HEK293 (cell line): Measurements from ENCODE around the gene CDON.

Experiments used
- CTCF ChIA-PET: fragments of 350-600 bp; formaldehyde crosslinking; extraction: SDS; loops from one replicate; lab custom pipeline; 2021; ENCODE audit warnings: antibody characterized with exemption; lab: Yijun Ruan, JAX
- POLR2A ChIA-PET: fragments of 300-600 bp; formaldehyde crosslinking; extraction: SDS; loops from one replicate; lab custom pipeline; 2020; ENCODE audit warnings: antibody characterized with exemption, inconsistent platforms; lab: Yijun Ruan, JAX
- H3K27ac ChIP-seq: fragments of 200-500 bp; sonication (Bioruptor generic); 2 replicates; pipeline ENCODE4 v1.5.1; 2014; ENCODE audit warnings: low read depth, low read length, control low read depth, inconsistent platforms; ENCODE audit errors: extremely low read depth
- H3K36me3 ChIP-seq, 2 experiments: fragments of 200-500 bp in 1 of 2; sonication (Bioruptor generic) in 1 of 2; 1 replicate in 1 of 2; 2 replicates in 1 of 2; pipeline ENCODE4 v1.5.1; 2014 to 2017; ENCODE audit warnings: inconsistent platforms in 2 of 2, low read length in 2 of 2; ENCODE audit not compliant: control insufficient read depth in 2 of 2, insufficient read depth in 1 of 2
- H3K4me1 ChIP-seq: fragments of 200-500 bp; sonication (Bioruptor generic); 2 replicates; pipeline ENCODE4 v1.5.1; 2014; ENCODE audit warnings: mild to moderate bottlenecking, low read length, inconsistent platforms; ENCODE audit not compliant: control insufficient read depth, insufficient read depth
- H3K4me3 ChIP-seq: 2 replicates; pipeline ENCODE4 v1.5.1; 2011; ENCODE audit warnings: low read depth, mild to moderate bottlenecking, control low read depth, low read length, moderate library complexity
- H3K9me3 ChIP-seq: fragments of 200-500 bp; sonication (Bioruptor generic); 2 replicates; pipeline ENCODE4 v1.5.1; 2014; ENCODE audit warnings: low read depth, low read length, inconsistent platforms; ENCODE audit not compliant: control insufficient read depth, insufficient read depth
- BCL11A ChIP-seq: fragments of 450-650 bp; formaldehyde crosslinking; IDR thresholded peaks from 2 replicates; pipeline ENCODE4 v1.5.1; 2016; ENCODE audit warnings: low read depth, missing biosample characterization, missing genetic modification characterization
- KLF1 ChIP-seq: fragments of 450-650 bp; formaldehyde crosslinking; IDR thresholded peaks from 2 replicates; pipeline ENCODE4 v1.5.1; 2016; ENCODE audit warnings: missing biosample characterization, missing genetic modification characterization
- OVOL3 ChIP-seq: fragments of 450-650 bp; formaldehyde crosslinking; IDR thresholded peaks from 2 replicates; pipeline ENCODE4 v1.5.1; 2016; ENCODE audit warnings: missing biosample characterization, missing genetic modification characterization
- ZBTB7A ChIP-seq: fragments of 450-650 bp; formaldehyde crosslinking; IDR thresholded peaks from 2 replicates; pipeline ENCODE4 v1.5.1; 2016; ENCODE audit warnings: low read depth, missing biosample characterization, missing genetic modification characterization
- ZIC2 ChIP-seq: fragments of 450-650 bp; formaldehyde crosslinking; IDR thresholded peaks from 2 replicates; pipeline ENCODE4 v1.5.1; 2016; ENCODE audit warnings: missing biosample characterization, missing genetic modification characterization
- ZNF133 ChIP-seq: fragments of 450-650 bp; formaldehyde crosslinking; IDR thresholded peaks from 2 replicates; pipeline ENCODE4 v1.5.1; 2016; ENCODE audit warnings: missing biosample characterization, missing genetic modification characterization
- ZNF174 ChIP-seq: fragments of 450-650 bp; formaldehyde crosslinking; IDR thresholded peaks from 2 replicates; pipeline ENCODE4 v1.5.0; 2017; ENCODE audit warnings: missing biosample characterization, mild to moderate bottlenecking, missing genetic modification characterization
- ZNF18 ChIP-seq: fragments of 450-650 bp; formaldehyde crosslinking; IDR thresholded peaks from 2 replicates; pipeline ENCODE4 v1.5.1; 2016; ENCODE audit warnings: missing biosample characterization, missing genetic modification characterization
- ZNF239 ChIP-seq: fragments of 450-650 bp; formaldehyde crosslinking; IDR thresholded peaks from 2 replicates; pipeline ENCODE4 v1.5.1; 2016; ENCODE audit warnings: missing biosample characterization, missing genetic modification characterization
- ZNF26 ChIP-seq: fragments of 450-650 bp; formaldehyde crosslinking; IDR thresholded peaks from 2 replicates; pipeline ENCODE4 v1.5.1; 2016; ENCODE audit warnings: missing biosample characterization, missing genetic modification characterization
- ZNF311 ChIP-seq: fragments of 450-650 bp; formaldehyde crosslinking; IDR thresholded peaks from 2 replicates; pipeline ENCODE4 v1.5.1; 2017; ENCODE audit warnings: missing biosample characterization, missing genetic modification characterization, borderline replicate concordance
- ZNF658 ChIP-seq: fragments of 450-650 bp; formaldehyde crosslinking; IDR thresholded peaks from 2 replicates; pipeline ENCODE4; 2016; ENCODE audit warnings: missing biosample characterization, missing genetic modification characterization
- ZNF701 ChIP-seq: fragments of 450-650 bp; formaldehyde crosslinking; IDR thresholded peaks from 2 replicates; pipeline ENCODE4 v1.5.1; 2016; ENCODE audit warnings: missing biosample characterization, missing genetic modification characterization
- ZNF777 ChIP-seq: fragments of 450-650 bp; formaldehyde crosslinking; IDR thresholded peaks from 2 replicates; pipeline ENCODE4 v1.5.1; 2017; ENCODE audit warnings: missing biosample characterization, missing genetic modification characterization, borderline replicate concordance
- ZNF792 ChIP-seq: fragments of 450-650 bp; formaldehyde crosslinking; IDR thresholded peaks from 2 replicates; pipeline ENCODE4 v1.5.1; 2016; ENCODE audit warnings: missing biosample characterization, missing genetic modification characterization
- TF ChIP-seq, protein P1 (sequence below): fragments of 450-650 bp; formaldehyde crosslinking; IDR thresholded peaks from 2 replicates; pipeline ENCODE4 v1.5.1; 2017; ENCODE audit warnings: missing biosample characterization, mild to moderate bottlenecking, missing genetic modification characterization, moderate library complexity
- TF ChIP-seq, protein P2 (sequence below): fragments of 450-650 bp; formaldehyde crosslinking; IDR thresholded peaks from 2 replicates; pipeline ENCODE4 v1.5.1; 2016; ENCODE audit warnings: missing biosample characterization, missing genetic modification characterization

CDON gene

GRCh38 chr11:125953401-125953935 is 109.2 kb downstream of the CDON start:
- Histone ChIP-seq H3K36me3 (peaks cover 0 to 15% of the 10 kb centered on the region in 2 experiments; a peak in 1 of 3 replicates), H3K9me3 (no peaks in the 10 kb centered on the region), H3K4me3 (no peak overlapping the region), H3K4me1 (no peaks in the 10 kb centered on the region), H3K27ac (no peak overlapping the region)
- peak; percentile 41; the same call in 1 of the 2 replicates for TF ChIP-seq ZIC2 (tag by site-specific recombination)
- TF ChIP-seq, protein P1, sequence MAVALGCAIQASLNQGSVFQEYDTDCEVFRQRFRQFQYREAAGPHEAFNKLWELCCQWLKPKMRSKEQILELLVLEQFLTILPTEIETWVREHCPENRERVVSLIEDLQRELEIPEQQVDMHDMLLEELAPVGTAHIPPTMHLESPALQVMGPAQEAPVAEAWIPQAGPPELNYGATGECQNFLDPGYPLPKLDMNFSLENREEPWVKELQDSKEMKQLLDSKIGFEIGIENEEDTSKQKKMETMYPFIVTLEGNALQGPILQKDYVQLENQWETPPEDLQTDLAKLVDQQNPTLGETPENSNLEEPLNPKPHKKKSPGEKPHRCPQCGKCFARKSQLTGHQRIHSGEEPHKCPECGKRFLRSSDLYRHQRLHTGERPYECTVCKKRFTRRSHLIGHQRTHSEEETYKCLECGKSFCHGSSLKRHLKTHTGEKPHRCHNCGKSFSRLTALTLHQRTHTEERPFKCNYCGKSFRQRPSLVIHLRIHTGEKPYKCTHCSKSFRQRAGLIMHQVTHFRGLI (tag by site-specific recombination): no peak
- CTCF ChIA-PET: interaction anchor here (1.1 kb wide), 1 partner anchor 11 kb away, joined by 8 read pairs; no protein-coding TSS in a partner anchor
- POLR2A ChIA-PET: no interaction called here

DNA sequence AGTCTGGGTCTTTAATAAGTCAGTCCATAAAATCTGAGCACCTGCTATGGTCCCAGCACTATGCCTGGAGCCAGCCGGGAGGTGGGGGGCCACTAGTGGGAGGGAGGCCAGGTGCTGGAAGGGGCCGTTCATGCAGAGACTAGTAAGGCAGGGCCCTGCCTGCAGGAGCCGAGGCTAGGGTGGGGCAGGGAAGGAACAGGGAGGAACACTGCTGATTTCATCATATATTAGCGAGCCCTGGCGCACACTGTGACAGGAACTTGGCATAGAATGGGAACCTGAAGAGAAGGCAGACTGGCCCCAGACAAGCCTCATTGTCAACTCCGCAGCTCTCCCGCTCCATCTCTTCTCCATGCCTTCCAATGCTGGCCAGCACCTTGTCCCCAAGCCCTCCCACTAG is 109.7 kb downstream of the CDON start:
- TF ChIP-seq KLF1 (tag by site-specific recombination) (peak; percentile 46; the same call in 1 of the 2 replicates), ZIC2 (tag by site-specific recombination) (0 out of 2 replicates have a peak, but pooled peaks have one; percentile 57), ZNF658 (no peak)
- Histone ChIP-seq H3K4me1 (no peaks in the 10 kb centered on the region), H3K9me3 (no peaks in the 10 kb centered on the region), H3K36me3 (peaks cover 0 to 12% of the 10 kb centered on the region in 2 experiments; a peak in 1 of 3 replicates), H3K4me3 (no peak overlapping the region), H3K27ac (no peak overlapping the region)
- ChIA-PET POLR2A (no interaction called here), CTCF (interaction anchor here (1.1 kb wide), 1 partner anchor 10 kb away, joined by 8 read pairs; no protein-coding TSS in a partner anchor)

DNA sequence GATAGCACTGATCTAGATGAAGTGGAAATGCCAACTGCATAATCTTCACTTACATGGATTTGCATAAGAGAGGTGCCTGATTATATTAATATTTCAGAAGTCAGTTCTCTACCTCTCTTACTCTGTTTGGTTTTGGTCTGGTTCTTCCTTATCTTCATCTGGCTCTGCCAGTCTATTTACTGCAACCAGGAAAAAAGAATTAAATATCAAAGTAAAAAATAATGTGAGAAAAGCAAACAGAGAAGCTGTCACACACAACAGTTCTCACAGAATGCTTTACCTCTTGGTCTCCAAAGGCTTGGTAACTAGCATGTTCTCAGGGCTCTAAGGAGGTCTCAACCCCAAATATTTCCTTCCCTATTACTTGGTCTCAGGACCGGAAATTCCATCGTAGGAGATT is 110.1 kb downstream of the CDON start:
- H3K4me3 ChIP-seq: no peak overlapping the region
- no peak overlapping the region for H3K27ac ChIP-seq
- no peaks in the 10 kb centered on the region for H3K9me3 ChIP-seq
- peaks cover 0 to 12% of the 10 kb centered on the region in 2 experiments; a peak in 1 of 3 replicates for H3K36me3 ChIP-seq
- H3K4me1 ChIP-seq: no peaks in the 10 kb centered on the region
- CTCF ChIA-PET: no interaction called here
- POLR2A ChIA-PET: no interaction called here
- TF ChIP-seq ZNF311 (no peak), OVOL3 (tag by site-specific recombination) (no peak), ZNF239 (tag by site-specific recombination) (no peak), ZNF777 (tag by site-specific recombination) (no peak), ZBTB7A (tag by site-specific recombination) (no peak), ZNF133 (tag by site-specific recombination) (no peak), ZNF792 (tag by site-specific recombination) (no peak), BCL11A (tag by site-specific recombination) (no peak), ZNF174 (tag by site-specific recombination) (no peak), ZNF701 (no peak), ZNF18 (tag by site-specific recombination) (no peak), ZNF26 (tag by site-specific recombination) (no peak)
- TF ChIP-seq, protein P2, sequence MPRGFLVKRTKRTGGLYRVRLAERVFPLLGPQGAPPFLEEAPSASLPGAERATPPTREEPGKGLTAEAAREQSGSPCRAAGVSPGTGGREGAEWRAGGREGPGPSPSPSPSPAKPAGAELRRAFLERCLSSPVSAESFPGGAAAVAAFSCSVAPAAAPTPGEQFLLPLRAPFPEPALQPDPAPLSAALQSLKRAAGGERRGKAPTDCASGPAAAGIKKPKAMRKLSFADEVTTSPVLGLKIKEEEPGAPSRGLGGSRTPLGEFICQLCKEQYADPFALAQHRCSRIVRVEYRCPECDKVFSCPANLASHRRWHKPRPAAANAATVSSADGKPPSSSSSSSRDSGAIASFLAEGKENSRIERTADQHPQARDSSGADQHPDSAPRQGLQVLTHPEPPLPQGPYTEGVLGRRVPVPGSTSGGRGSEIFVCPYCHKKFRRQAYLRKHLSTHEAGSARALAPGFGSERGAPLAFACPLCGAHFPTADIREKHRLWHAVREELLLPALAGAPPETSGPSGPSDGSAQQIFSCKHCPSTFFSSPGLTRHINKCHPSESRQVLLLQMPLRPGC (tag by site-specific recombination): no peak
